Stimulated activated CD8-positive, alpha-beta memory T cell treated with anti-CD3 and anti-CD28 coated beads, Interleukin-7, amount 100 ng/mL, for 4 hours (primary cell): ENCODE results near the gene MYBPC2.
"Not testable (repeated sequence)": the region's sequence is repeated elsewhere in the genome, so short reads cannot be mapped to it uniquely, and the experiment has no call there.

Source experiments
- DNase-seq, 2 donors: peaks; one replicate each; pipeline ENCODE4 v3.0.0-alpha.2; 2020; ENCODE audit warnings: low read depth in 2 of 2

Gene MYBPC2

DNA sequence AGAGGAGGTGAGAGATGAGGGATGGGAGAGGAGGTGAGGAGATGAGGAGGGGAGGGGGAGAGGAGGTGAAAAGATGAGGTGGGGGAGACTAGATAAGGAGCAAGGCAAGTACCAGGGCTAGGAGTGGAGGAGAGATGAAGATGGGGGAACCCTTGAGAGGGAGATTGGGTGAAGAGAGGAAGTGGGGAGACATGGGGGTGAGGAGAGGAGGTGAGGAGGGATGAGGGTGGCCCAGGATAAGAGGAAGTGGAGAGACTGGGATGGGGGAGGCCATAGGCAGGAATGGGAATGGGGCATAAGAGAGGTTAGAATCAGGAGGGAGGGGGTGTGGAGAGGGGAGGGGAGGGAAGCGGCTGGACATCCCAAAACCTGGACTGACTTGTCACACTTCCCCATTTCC is 26.9 kb downstream of the MYBPC2 start:
- no peak for DNase-seq

DNA sequence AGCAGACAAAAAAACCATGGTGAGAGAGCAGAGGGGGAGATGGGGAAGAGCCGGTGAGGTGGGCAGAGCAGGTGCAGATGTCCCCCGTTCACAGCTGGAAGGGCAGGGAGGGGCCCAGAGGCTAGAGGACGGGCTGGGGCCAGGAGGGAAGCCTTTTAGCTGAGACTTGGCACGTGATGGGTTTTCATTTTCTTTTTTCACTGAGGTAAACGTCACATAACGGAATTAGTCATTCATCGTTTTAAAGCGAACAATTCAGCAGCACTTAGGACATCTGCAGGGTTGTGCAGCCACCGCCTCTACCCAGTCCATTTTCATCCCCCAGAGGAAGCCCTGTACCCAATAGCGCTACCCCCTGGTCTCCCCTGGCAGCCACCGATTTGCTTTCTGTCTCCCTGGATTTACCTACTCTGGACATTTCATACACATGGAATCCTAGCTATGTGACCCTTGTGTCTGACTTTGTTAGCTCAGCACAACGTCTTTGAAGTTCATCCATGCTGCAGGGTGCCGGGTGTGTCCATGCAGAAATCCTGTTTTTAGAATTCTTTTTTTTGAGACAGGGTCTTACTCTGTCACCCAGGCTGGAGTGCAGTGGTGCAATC is 27.6 kb downstream of the MYBPC2 start:
- DNase-seq, result no peak

DNA sequence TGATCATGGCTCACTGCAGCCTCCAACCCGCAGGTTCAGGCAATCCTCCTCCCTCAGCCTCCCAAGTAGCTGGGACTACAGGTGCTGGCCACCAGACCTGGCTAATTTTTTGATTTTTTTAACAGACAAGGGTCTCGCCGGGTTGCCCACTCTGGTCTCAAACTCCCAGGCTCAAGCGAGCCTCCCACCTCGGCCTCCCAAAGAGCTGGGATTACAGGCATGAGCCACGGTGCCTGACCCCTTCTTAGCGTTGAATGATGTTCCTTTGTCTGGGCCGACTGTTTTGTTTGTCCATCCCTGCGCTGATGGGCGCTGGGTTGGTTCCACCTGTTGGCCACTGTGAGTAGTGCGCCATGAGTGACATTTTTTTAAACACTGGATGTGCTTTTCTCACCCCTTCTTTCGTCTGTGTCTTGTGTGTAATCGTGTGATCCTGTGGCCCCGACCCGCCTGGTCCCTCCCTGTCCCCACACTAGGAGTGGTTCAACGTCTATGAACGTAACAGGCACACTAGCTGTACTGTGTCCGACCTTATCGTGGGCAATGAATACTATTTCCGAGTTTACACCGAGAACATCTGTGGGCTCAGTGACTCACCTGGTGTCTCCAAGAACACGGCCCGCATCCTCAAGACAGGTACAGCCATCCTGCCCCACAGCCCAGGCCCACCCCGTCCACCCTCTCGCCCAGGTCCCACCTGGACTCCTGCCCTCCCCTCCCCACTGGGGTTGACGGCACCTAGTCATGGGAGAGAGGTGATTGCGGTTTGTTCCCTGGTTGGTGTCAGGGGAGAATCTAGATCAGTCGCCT is 28.6 kb downstream of the MYBPC2 start:
- peak; percentile 22 to 23 for DNase-seq

DNA sequence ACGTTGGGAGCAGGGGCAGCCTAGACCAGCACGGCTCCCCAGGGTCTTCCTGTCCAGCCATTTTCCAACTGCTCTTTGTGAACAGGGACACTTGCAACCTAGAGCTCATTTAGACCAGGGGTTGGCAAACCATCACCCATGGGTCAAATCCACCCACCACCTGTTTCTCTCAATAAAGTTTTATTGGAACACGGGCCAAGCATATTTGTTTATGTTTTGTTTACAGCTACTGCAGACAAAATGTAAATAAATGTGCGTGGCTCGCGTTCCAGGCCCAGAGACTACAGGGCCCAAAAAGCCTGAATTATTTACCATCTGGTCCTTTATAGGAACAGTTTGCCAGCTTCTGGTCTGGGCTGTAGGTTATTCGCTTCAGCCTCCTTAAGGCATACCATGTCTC is 30.3 kb downstream of the MYBPC2 start:
- DNase-seq, result no peak

DNA sequence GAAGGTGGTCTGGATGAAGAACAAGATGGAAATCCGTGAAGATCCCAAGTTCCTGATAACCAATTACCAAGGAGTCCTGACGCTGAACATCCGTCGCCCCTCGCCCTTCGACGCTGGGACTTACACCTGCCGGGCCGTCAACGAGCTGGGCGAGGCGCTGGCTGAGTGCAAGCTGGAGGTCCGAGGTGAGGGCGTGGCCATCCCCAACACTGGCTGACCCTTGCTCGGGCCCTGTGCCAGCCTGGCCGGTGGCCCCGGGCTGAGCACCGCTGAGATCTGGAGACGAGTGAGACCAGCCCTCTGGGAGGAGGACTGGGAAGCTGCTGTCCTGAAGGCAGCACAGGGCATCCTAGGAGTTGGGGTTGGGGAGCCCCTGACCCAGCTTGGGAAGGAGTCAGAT is 31.7 kb downstream of the MYBPC2 start:
- no peak for DNase-seq

DNA sequence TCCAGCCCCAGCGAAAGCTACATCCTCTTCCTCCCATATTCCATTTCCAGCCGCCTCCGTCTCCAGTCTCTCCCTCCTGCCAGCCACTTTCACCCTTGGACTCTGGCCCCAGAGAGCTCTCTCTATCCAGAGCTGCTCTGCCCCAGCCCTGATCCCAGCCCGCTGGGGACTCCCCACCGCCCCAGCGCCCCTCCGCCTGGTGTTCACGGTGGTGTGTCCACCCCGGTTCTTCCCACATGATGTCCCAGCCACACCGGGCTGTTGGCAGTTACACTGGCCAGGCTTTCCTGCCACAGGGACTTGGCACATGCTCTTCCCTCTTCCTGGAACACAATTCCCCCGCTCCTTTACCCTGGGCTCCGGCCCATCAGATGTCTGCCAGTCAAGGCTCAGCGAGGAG is 32.3 kb downstream of the MYBPC2 start:
- DNase-seq, result no peak

DNA sequence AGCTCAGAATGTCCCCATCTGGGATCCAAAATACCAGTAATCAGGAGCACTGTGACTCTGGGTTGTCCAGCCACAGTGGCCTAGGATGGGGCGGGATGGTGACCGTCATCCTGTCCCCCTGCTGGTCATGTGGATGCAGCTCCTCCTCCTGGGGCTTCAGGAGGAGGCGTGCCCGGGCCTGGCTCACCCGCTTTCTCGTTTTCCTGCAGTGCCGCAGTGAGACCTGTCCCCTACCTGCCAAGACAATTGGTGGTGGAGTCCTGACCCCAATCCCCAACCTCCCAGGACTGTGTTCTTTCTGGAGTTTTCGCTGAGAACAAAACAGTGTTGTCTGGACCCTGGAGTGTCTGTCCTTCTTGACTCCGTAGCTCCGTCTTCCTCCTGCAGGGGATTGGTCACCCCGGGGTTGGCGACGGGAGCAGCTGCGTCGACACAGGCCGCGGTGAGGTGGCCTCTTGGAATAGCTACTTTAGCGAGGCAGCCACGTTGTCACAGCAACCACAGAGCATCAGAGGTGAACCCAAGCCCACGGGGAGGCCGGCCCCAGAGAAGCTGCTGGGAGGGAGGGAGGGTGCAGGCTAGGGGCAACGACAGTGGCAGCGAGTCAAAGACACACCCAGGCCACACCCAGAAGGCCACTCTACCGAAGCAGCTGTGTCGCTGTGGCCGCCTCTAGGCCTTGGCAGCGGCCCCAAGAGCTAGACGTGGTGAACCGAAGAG is 33.5 kb downstream of the MYBPC2 start:
- no peak for DNase-seq

DNA sequence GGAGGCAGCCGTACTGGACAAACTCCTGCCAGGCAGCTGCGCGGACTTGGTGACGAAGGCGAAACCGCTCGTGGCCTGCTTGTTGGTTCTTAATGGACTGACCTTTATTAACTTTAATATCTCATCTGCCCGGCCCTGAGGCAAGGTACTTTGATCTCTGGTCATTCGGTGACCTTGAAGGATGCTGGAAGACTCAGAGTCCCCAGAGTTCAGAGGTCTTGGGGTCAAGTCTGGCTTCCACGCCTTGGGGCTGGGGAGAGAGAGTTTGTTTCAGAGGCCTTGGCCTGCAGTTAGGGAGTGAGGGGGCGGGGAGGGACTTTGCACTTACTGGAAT is 34.0 kb downstream of the MYBPC2 start:
- no peak for DNase-seq

DNA sequence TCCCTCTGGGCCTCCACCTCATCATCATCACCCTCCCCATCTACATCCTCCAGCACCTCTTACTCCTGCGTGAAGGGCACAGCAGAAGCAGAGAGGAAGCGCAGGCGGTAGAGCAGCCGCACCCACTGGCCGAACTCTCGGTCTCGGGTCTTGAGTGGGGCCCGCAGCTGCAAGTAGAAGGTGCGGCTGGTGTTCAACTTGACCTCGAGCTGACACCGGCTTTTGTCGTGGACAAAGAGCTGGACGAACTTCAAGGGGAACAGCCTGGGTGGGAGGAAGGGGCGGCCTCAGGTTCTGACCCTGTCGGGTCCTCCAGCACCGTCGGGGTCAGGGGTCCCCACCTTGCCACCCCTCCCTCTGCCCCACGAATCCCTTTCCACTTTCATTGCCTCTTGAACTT is 34.9 kb downstream of the MYBPC2 start:
- DNase-seq, result no peak

DNA sequence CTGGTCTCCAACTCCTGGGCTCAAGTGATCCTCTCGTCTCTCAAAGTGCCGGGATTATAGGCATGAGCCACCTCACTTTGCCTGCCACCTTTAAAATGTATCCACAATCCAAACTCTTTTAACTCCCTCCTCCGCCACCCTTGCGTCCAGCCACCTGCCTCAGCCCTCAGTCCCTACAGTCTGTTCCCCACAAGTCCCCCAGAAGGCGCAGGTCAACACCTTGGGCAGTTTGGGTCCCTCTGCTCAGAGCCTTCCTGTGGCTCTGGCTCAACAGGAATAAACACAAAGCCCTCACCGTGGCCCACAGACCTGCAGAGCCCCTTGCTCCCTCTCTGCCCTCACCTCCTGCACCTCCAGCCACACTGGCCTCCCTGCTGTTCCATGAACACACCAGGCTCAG is 36.1 kb downstream of the MYBPC2 start:
- no peak for DNase-seq

DNA sequence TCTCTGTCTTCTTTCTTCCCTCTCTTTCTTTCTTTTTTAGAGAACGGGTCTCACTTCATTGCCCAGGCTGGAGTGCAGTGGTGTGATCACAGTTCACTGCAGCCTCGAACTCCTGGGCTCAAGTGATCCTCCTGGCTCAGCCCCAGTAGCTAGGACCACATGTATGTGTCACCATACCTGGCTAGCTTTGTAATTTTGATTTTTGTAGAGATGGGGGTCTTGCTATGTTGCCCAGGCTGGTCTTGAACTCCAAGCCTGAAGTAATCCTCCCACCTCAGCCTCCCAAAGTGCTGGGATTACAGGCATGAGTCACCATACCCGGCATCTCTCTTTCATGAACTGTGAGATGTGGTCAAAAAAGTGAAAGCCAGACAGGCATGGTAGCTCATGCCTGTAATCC is 40.6 kb downstream of the MYBPC2 start:
- not testable (repeated sequence) for DNase-seq

DNA sequence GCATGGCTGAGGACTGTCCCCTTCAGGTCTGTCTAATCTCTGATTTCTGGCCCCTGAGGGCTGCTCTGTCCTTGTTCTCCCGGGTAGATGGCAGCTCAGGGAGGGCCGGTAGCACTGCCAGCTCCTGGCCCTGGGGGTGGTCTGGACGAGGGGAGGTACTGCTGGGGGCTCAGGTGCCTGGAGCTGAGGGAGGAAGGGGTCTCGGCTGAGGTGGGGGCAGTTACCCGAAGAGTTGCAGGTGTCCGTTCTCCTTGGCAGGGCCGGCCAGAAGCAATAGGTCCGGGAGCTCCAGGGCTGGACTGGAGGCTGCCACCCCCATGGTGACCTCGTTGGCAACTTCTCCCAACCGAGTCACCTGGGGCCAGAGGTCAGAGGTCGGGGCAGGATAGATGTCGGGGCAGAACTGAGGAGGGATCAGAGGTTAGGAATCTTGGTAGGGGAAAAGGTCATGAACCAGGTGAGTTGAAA is 42.4 kb downstream of the MYBPC2 start:
- DNase-seq, result no peak

DNA sequence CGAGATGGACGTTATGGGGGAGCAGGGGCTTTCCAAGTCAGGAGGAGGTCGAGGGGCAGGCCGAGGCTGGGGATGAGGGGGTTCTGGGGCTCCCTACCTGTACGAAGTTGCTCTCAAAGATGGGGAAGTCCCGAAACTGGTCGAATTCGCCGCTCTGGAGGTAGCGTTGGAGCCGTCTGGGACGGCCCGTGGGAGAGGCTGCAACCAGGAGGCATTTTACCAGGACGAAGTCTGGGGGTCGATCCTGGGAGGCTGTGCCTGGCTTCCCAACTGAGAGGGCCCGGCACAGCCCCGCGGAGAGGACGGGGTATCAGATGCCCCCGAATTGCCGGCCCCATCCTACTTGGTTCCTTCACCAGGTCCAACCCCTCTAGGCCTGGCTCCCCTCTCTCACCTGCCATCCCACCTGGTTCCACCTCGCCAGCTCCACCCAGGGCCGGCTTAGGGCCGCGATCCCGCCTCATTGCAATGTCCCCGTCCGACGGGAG is 43.1 kb downstream of the MYBPC2 start:
- no peak for DNase-seq

DNA sequence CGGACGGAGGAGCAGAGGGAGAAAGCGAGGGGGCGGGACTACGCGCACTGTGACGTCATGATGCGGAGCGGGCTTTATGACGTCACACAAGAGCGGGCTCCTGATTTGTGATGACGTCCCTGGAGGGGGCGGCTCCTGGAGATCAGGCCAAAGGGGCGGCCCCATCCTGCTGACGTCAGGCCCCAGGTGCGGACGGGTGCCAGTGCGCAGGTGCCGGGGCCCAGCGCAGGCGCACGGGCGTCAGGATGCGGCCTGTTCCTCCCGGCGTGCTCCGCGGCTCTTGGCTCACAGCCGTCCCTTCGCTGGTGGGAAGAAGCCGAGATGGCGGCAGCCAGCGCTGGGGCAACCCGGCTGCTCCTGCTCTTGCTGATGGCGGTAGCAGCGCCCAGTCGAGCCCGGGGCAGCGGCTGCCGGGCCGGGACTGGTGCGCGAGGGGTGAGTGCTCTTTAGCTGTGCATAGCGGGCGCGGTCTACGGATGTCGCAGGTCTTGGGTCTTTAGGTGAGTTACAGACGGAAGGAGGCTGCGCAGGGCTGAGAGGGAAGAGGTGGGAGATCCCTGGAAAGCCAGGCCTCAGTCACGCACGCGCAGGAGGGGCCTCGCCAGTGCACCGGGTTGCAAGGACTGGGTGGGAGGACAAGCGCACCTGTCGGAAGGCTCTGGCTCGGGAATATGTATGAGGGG is 43.7 kb downstream of the MYBPC2 start, which contains the start of the genes EMC10 and GARIN5A:
TSS of gene EMC10 (plus strand) at position 284 of the 683 bp plus-strand sequence. CDS start at position 322, 38 bp downstream.
TSS of gene GARIN5A (minus strand) at position 625 of the 683 bp plus-strand sequence. CDS start at position 165, 460 bp downstream.
- DNase-seq, result peak; percentile 81 to 87

DNA sequence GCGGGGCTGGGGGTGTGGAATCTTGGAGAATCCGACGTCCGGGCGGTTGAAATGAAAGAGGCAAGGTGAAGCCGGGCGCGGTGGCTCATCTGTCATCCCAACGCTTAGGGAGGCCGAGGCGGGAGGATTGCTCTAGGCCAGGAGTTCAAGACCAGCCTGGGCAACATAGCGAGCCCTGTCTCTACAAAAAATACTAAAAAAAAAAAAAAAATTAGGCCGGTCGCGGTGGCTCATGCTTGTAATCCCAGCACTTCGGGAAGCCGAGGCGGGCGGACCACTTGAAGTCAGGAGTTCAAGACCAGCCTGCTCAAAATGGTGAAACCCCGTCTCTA is 44.2 kb downstream of the MYBPC2 start:
- no peak for DNase-seq

DNA sequence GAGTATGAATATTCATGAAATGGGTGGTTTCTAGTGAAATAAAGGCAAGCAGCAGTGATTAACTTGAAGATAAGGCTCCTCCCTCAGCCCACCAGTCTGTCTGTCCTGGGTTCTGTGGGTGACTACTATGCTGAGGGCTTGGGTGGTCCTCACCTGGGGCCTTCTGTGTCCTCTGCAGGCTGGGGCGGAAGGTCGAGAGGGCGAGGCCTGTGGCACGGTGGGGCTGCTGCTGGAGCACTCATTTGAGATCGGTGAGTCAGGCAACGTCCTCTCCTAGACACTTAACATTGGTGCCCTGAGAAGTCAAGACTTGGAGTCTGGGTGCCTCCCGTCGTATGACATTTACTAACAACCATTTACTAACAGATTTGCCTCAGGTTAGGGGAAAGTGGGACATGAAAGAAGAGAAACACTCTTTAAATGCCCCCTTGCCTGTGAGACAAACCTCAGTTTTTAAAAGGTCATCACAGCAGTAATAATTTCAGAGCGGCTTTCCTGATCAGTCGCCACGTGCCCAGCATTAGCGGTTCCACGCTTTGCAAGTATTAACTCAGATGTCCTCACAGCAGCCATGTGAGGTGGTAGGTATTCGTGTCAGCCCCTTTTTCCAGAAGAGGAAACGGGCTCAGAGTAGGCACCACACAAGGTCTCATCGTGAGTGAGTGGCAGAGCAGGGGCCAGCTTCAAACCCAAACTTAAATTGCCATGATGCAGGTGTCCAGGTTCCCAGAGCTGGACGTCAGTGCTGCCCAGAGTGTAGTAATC is 45.2 kb downstream of the MYBPC2 start:
- DNase-seq, result no peak

DNA sequence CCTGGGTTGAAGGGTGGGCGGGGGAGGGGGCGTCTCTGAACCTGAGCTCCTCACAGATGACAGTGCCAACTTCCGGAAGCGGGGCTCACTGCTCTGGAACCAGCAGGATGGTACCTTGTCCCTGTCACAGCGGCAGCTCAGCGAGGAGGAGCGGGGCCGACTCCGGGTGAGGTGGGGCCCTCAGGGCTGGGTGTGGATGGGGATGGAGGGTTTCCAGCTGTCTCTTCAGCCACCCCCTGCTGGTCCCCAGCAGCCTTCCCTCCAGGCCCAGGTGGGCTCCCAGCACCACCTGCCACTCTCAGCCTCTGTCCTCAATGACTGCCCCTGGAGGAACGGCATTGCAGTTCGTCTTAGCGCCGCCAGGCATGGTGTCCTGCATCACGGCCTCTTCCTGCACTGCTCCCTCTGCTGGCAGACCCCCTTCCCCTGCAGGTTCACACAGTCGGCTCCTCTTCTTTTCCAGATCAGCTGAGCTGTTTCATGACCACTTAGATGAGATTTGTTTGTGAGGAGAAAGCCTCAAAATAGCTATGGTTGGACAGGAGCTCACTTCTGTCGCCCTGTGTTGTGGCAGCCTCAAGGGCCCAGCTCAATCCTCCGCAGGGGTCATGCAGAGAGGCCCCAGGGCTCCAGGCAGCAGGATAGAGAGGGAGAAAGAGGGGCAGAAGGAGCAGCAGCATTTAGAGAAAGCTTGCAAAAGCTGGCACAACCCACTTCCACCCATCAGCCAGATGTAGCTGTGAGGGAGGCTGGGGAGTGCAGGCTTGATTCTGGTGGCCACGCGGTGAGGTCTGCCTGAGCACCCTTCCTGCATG is 46.4 kb downstream of the MYBPC2 start:
- DNase-seq, result no peak

DNA sequence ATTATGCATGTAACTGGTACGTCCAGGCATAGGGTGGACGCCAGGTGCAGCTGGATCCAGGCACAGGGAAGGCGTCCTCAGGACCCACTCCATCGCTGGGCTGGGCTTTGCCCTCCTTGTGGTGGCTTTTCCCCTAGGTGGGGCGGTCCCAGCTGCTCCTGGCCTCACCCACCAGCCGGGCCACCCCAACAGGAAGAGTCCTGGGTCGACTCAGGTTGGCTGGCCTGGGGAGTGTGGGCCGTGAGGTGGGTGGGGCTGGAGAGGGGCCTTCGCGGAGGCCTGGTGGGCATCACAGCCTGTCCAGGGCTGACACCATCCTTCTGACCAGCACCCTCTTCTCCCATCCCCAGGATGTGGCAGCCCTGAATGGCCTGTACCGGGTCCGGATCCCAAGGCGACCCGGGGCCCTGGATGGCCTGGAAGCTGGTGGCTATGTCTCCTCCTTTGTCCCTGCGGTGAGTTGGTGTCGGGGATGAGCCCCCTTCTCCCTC is 47.1 kb downstream of the MYBPC2 start:
- no peak for DNase-seq

DNA sequence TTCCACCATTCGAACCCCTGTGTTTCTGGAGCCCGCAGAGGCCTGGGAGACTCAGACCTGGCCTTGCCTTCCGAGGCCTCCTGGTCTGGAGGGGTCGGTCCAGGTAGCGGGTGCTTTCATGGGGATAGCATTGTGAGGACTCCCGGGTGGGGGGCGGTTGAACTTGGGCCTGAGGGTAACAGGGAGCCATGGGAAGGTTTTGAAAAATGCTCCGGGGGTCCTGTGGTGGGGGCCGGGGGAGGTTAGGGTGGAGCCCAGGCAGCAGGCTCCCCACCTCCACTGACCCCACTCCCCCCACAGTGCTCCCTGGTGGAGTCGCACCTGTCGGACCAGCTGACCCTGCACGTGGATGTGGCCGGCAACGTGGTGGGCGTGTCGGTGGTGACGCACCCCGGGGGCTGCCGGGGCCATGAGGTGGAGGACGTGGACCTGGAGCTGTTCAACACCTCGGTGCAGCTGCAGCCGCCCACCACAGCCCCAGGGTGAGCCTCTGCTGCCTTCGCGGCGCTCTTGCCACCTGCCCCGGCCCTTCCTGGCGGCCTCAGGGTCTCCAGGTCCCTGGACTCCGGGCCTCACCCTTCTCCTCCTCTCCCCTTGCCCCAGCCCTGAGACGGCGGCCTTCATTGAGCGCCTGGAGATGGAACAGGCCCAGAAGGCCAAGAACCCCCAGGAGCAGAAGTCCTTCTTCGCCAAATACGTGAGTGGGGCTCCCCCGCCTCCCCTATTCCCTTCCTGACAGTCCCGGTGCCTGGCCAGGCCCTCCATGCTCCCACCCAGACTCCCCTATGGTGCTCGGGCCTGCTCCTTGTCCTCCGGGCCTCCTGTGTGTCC is 47.8 kb downstream of the MYBPC2 start:
- DNase-seq, result no peak
